ENCODE data around the gene SIN3A. TPM values are rescaled to one million over a fixed set of nuclear protein-coding genes. Genes with fewer than 3 reads are reported as not detected.

Gene SIN3A
- total RNA-seq, 1 experiment from 2014 or later: 64.4 TPM

GRCh38 chr15:75325922-75326321 lies 125.6 kb downstream of the SIN3A start:
- peaks cover 10% of the 10 kb centered on the region for H3K9me3 Mint-ChIP-seq (ENCODE audit: unreplicated experiment)
- Histone ChIP-seq H3K27me3 (replicated peaks; ENCODE audit: control insufficient read depth, insufficient read depth, low read length) (no peaks in the 10 kb centered on the region), H3K4me1 (no peaks in the 10 kb centered on the region), H3K36me3 (ENCODE audit: control insufficient read depth, insufficient read depth, low read length) (no peaks in the 10 kb centered on the region), H3K9me3 (no peaks in the 10 kb centered on the region), H3K4me3 (ENCODE audit: low read depth, low read length) (no peak overlapping the region)
- H3K4me3 Mint-ChIP-seq (ENCODE audit: unreplicated experiment): no peak overlapping the region
- DNase-seq: no peak
- no peak for TF ChIP-seq CTCF (IDR thresholded peaks at IDR 0.05; ENCODE audit: insufficient read depth in 1 of 2, low read depth in 1 of 2, low read length in 1 of 2, severe bottlenecking in 1 of 2, unreplicated experiment in 1 of 2)
- intact Hi-C loops (cut with micrococcal nuclease; ENCODE audit: unreplicated experiment): no loop called here
- H3K27me3 Mint-ChIP-seq (ENCODE audit: insufficient read depth, unreplicated experiment): peaks cover 3% of the 10 kb centered on the region
- ChIA-PET POLR2A (no interaction called here), CTCF (no interaction called here)
- H3K4me1 Mint-ChIP-seq (ENCODE audit: low read depth, unreplicated experiment): peaks cover 5% of the 10 kb centered on the region
- H3K36me3 Mint-ChIP-seq (ENCODE audit: insufficient read depth, unreplicated experiment): no peaks in the 10 kb centered on the region
- BruUV-seq (replicated peaks): no TSS peak
- no peak overlapping the region for H3K27ac Mint-ChIP-seq (ENCODE audit: unreplicated experiment)

- H3K9me3 ChIP-seq: no peaks in the 10 kb centered on the region
- H3K27me3 ChIP-seq (replicated peaks; ENCODE audit: control insufficient read depth, insufficient read depth, low read length): no peaks in the 10 kb centered on the region
- H3K4me3 ChIP-seq (ENCODE audit: low read depth, low read length): no peak overlapping the region
- DNase-seq: no peak
- Mint-ChIP-seq H3K9me3 (ENCODE audit: unreplicated experiment) (peaks cover 10% of the 10 kb centered on the region), H3K27ac (ENCODE audit: unreplicated experiment) (no peak overlapping the region), H3K27me3 (ENCODE audit: insufficient read depth, unreplicated experiment) (peaks cover 6% of the 10 kb centered on the region), H3K36me3 (ENCODE audit: insufficient read depth, unreplicated experiment) (no peaks in the 10 kb centered on the region), H3K4me1 (ENCODE audit: low read depth, unreplicated experiment) (peaks cover 5% of the 10 kb centered on the region), H3K4me3 (ENCODE audit: unreplicated experiment) (no peak overlapping the region)
- intact Hi-C loops (cut with micrococcal nuclease; ENCODE audit: unreplicated experiment): no loop called here
- no peaks in the 10 kb centered on the region for H3K4me1 ChIP-seq
- ChIA-PET CTCF (interaction anchor here (0.7 kb wide), 1 partner anchor 117 kb away, joined by 5 read pairs; no protein-coding TSS in a partner anchor), POLR2A (no interaction called here)
- no peaks in the 10 kb centered on the region for H3K36me3 ChIP-seq (ENCODE audit: control insufficient read depth, insufficient read depth, low read length)
- no peak for TF ChIP-seq CTCF (IDR thresholded peaks at IDR 0.05; ENCODE audit: insufficient read depth in 1 of 2, low read depth in 1 of 2, low read length in 1 of 2, severe bottlenecking in 1 of 2, unreplicated experiment in 1 of 2)
- no TSS peak for BruUV-seq (replicated peaks)
Observed at GRCh38 chr15:75321711-75322110, 129.8 kb downstream of the SIN3A start.

Small RNA genes within 50 kb of the gene (microRNA-seq; reads per million reads assigned to microRNA genes)
- not detected for gene MIR631

Other genes with a start within 250 kb of the SIN3A start
- 48.2 and 56.8 TPM in 2 replicates for gene C15orf39, start 249.8 kb downstream of the SIN3A start, total RNA-seq (2022)
- gene GOLGA6C, start 193.4 kb downstream of the SIN3A start, total RNA-seq (2022): not detected in 2 replicates
- not detected in 2 replicates for gene GOLGA6D, start 168.9 kb downstream of the SIN3A start, total RNA-seq (2022)
- 93.9 and 94.3 TPM in 2 replicates for gene COMMD4, start 115.6 kb downstream of the SIN3A start, total RNA-seq (2022)
- gene NEIL1, start 104.7 kb downstream of the SIN3A start, total RNA-seq (2022): 11.3 and 12.3 TPM in 2 replicates
- 131 and 140 TPM in 2 replicates for gene MAN2C1, start 83.1 kb downstream of the SIN3A start, total RNA-seq (2022)
- 25.4 and 27.7 TPM in 2 replicates for gene PTPN9, start 127.6 kb upstream of the SIN3A start, total RNA-seq (2022)
- 10.6 and 12.5 TPM in 2 replicates for gene SNUPN, start 174.0 kb upstream of the SIN3A start, total RNA-seq (2022)
- gene IMP3, start 188.5 kb upstream of the SIN3A start, total RNA-seq (2022): 58.4 and 60.4 TPM in 2 replicates
- gene SNX33, start 196.2 kb upstream of the SIN3A start, total RNA-seq (2022): 17.9 and 19.4 TPM in 2 replicates